ENCODE measurements around the gene ANKRD39.

DNA sequence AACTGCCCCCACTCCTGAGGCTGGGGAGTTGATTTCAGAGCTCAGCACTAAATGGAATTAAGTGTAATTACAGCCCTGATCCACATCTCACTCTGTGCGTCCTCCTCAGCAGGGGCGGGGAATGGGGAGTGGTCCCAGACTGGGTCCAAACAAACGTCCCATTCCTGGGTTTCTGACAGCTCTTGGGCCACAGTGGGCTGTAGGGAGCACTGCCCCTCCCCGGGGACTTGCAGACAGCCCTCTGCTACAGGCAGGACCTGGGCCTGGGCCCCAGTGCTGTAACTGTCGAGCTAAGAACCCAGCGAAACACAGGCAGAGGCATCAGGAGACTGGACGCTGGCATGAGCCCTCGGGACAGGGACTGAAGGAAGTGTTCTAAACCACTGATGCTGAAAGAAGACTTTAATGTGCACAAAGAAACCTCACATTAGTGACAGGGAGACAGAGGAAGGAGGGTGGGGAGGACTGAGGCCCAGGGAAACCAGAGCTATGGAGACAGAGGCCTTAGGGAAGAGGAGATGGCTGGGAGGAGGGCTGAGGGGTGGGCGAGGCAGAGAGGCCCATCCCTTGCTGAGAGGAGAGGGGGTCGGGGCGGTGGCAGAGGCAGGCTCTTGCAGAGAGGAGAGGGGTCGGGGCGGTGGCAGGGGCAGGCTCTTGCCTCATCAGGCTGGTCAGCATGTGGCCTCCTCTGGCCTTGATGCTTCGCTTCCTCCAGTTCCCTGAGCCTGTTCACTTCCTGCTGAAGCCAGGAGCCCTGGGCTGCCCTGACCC lies 17.9 kb upstream of the ANKRD39 start:
- TF ChIP-seq, protein P1, sequence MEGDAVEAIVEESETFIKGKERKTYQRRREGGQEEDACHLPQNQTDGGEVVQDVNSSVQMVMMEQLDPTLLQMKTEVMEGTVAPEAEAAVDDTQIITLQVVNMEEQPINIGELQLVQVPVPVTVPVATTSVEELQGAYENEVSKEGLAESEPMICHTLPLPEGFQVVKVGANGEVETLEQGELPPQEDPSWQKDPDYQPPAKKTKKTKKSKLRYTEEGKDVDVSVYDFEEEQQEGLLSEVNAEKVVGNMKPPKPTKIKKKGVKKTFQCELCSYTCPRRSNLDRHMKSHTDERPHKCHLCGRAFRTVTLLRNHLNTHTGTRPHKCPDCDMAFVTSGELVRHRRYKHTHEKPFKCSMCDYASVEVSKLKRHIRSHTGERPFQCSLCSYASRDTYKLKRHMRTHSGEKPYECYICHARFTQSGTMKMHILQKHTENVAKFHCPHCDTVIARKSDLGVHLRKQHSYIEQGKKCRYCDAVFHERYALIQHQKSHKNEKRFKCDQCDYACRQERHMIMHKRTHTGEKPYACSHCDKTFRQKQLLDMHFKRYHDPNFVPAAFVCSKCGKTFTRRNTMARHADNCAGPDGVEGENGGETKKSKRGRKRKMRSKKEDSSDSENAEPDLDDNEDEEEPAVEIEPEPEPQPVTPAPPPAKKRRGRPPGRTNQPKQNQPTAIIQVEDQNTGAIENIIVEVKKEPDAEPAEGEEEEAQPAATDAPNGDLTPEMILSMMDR (IDR thresholded peaks at IDR 0.05; ENCODE audit: low read depth, low read length, missing input control): no peak
- TF ChIP-seq MAX (IDR thresholded peaks at IDR 0.05): no peak
- no peak for TF ChIP-seq YY1 (IDR thresholded peaks at IDR 0.05)
